ENCODE measurements around the gene GAST.
"Not testable (repeated sequence)": the region's sequence is repeated elsewhere in the genome, so short reads cannot be mapped to it uniquely, and the experiment has no call there.

GAST gene

GRCh38 chr17:41683441-41684007 is 28.6 kb upstream of the GAST start:
- DNase-seq (ENCODE audit: low read depth in 2 of 2) = no peak

- DNase-seq (ENCODE audit: low read depth in 2 of 2) = no peak
Measured at GRCh38 chr17:41684035-41684434, 28.1 kb upstream of the GAST start.

GRCh38 chr17:41685753-41686152 is 26.4 kb upstream of the GAST start:
- not testable (repeated sequence) for DNase-seq (ENCODE audit: low read depth in 2 of 2)

- DNase-seq (ENCODE audit: low read depth in 2 of 2) = no peak
Measured at GRCh38 chr17:41686281-41686680, 25.9 kb upstream of the GAST start.

GRCh38 chr17:41687828-41688640 is 24.1 kb upstream of the GAST start:
- peak in 1 of 2 donors; percentile 47 for DNase-seq (ENCODE audit: low read depth in 2 of 2)

GRCh38 chr17:41688641-41689496 is 23.3 kb upstream of the GAST start, which contains the start of gene EIF1:
Gene EIF1, plus strand, starts transcription at chr17:41688885. Its CDS starts 154 bp downstream, at chr17:41689039.
- DNase-seq (ENCODE audit: low read depth in 2 of 2) = peak; percentile 99 to 100

GRCh38 chr17:41689497-41690299 is 22.4 kb upstream of the GAST start:
- peak in 1 of 2 donors; percentile 32 for DNase-seq (ENCODE audit: low read depth in 2 of 2)

- no peak for DNase-seq (ENCODE audit: low read depth in 2 of 2)
Measured at GRCh38 chr17:41690497-41690896, 21.6 kb upstream of the GAST start.

GRCh38 chr17:41691031-41691777 is 20.9 kb upstream of the GAST start:
- DNase-seq (ENCODE audit: low read depth in 2 of 2) = no peak

- DNase-seq (ENCODE audit: low read depth in 2 of 2) = no peak
Measured at GRCh38 chr17:41692722-41693521, 19.2 kb upstream of the GAST start.

GRCh38 chr17:41695134-41695661 is 16.9 kb upstream of the GAST start:
- no peak for DNase-seq (ENCODE audit: low read depth in 2 of 2)

- peak in 1 of 2 donors; percentile 50 for DNase-seq (ENCODE audit: low read depth in 2 of 2)
Measured at GRCh38 chr17:41695954-41696757, 16.0 kb upstream of the GAST start.

- no peak for DNase-seq (ENCODE audit: low read depth in 2 of 2)
Measured at GRCh38 chr17:41697122-41697962, 14.8 kb upstream of the GAST start.

- not testable (repeated sequence) for DNase-seq (ENCODE audit: low read depth in 2 of 2)
Measured at GRCh38 chr17:41700843-41701242, 11.3 kb upstream of the GAST start.

GRCh38 chr17:41702712-41703111 is 9.4 kb upstream of the GAST start:
- no peak for DNase-seq (ENCODE audit: low read depth in 2 of 2)

- DNase-seq (ENCODE audit: low read depth in 2 of 2) = no peak
Measured at GRCh38 chr17:41705271-41705991, 6.7 kb upstream of the GAST start.
